Right renal cortex interstitium (tissue), 3 donors: ENCODE measurements around the gene MLIP. TPM values are rescaled to one million over a fixed set of nuclear protein-coding genes. Genes with fewer than 3 reads are reported as not detected.
"Not testable (repeated sequence)": the region's sequence is repeated elsewhere in the genome, so short reads cannot be mapped to it uniquely, and the experiment has no call there.

ENCODE experiments used
- DNase-seq, 3 donors: peaks; one replicate each; pipeline ENCODE4 v3.0.0-alpha.2; 2013; ENCODE audit warnings: low read depth in 3 of 3, low spot score in 2 of 3
- polyA plus RNA-seq, 3 donors: library from polyadenylated mRNA; unstranded; fragments of 120-200 nt; gene quantifications; one replicate each; pipeline ENCODE4 v1.2.1, GENCODE V29; 2013; ENCODE audit not compliant: insufficient read length in 3 of 3

Gene MLIP
- polyA plus RNA-seq, 3 donors, result 0.51 to 0.94 (median 0.62) TPM

DNA sequence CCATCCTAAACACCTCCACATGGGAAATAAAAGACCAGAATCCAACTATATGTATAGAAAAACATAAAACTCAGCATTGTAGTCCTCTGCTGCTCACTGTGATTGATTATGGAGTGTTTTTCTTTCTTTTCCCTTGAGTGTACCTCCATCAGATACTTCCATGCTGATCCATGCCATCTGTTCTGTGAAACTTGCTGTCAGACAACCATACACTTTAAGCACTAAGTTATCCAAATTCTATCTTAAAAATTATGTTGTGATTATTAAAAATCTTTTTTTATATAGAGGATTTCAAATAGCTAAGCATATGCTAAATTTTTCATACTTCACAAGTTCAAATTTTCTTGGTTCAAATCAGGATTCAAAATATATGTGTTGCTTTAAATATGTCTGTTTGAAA lies 105.1 kb downstream of the MLIP start:
- DNase-seq, result no peak

DNA sequence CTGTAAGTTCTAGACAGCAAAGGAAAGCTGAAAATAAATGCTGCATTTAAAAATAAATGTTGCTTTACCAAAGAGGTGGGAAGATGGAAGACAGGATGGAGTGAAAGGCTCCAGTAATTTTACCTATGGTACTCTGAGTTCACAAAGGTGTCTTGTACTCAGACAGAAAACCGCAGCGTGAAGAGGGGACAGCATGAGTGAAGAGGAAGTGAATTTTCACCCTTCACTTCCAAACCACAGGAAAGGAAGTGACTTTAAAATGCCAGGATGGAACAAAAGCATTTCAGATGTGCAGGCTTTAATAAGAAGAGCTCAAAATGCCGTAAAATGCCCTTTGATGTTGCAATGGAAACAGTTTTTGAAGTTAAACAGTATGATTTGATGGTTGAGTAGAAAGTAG lies 105.8 kb downstream of the MLIP start:
- no peak for DNase-seq

DNA sequence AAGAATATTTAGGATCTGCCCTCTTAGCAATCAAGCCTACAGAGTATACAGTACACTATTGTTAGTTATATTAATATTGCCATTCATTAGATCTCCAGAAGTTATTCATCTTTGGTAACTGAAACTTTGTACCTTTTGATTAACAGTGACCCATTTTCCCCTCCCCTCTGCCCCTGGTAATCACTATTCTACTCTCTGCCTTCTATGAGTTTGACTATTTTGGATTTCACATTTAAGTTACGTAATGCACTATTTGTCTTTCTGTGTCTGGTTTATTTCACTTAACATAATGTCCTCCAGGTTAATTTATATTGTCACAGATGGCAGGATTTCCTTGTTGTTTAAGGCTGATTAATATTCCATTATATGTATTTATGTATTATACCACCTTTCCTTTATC lies 111.0 kb downstream of the MLIP start:
- no peak for DNase-seq

DNA sequence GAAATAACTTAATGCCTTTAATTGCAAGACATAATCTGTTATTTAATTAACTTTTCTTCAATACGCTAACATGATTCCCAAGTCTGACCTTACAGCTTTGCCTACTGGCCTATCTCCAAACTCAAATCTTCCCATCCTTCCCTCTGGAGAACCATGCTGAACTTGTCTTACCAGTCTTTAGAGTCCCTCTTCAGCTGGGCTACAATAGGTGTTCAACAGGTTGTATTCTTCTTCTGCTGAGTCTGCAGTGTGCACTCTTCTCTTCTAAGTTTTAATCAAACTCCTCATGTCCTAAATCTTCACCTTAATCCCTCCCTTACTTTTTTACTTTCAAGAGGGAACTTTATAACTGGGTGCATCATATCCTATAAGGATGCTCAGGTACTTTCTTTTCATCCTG lies 121.5 kb downstream of the MLIP start:
- no peak for DNase-seq

DNA sequence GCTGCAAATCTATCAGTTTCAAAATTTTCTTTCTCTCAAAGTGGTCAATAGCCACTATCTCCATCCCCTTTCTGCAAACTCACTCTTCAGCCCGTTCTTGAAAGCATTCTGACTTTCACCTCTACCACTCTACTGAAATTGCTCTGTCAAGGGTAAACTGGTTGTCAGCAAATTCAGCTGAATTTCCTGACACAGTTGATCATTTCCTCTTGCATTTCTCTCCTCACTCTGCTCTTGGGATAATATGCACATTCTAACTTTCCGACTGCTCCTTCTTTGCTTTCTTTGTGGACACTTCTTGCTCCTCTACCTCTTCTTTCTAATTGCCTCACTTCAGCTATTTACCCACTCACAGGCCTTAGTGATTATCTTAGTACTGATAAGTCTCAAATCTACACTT lies 123.3 kb downstream of the MLIP start:
- no peak for DNase-seq

DNA sequence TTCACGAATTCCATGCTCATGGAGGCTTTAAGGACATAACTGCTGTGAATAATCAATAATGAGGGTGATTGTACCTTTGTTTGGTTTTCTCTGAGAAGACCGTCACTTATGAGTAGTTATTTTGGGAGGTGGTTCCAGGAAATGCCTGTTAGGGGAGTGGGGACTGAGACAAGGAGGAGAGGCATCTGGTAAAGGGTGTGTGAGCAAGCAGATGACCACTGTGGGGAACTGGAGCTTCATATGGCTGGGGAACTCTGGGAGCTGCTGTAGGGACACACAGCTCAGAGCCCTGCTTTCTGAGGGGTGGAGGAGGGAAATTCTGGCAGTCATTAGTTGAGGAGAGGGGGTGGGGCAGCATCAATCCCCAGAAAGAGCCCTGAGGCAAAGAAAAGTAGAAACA lies 125.7 kb downstream of the MLIP start:
- DNase-seq, result no peak

DNA sequence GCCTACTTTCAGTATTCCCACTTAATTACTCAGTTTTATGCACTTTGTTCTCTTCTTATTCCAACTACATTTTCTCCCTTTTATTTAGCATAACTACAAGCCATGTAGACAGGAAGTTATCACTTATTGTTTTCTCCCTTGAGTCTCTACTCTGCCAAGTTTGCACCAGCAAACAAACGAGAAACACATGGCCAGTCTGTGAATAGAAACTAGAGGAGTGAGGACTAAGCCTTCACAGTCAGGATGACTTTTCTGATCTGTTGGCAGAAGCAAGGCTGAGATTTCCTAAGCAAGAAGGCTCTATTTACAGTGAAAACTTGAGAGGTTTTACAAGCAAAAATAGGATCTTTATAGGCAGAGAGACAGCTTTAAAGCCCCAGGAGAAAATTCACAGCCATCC lies 127.2 kb downstream of the MLIP start:
- peak in 2 of 3 donors; percentile 15 to 32 for DNase-seq

DNA sequence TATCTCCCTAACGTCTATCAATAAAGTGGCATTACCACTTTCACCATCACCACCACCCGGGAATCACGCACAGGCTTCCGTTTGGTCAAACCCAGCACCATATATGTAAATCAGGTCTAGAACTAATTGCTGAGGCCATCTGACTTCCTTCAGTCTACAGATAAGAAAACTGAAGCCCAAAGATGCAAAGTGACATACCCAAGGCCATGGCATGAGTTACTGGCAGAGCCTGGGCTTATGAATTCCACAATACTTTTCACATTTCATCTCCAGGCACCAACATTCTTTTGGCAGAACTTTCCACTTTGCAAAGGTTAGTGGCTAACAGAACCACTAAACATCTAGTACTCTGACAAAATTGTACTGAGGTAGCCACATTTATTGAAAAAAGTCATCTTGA lies 132.5 kb downstream of the MLIP start:
- no peak for DNase-seq

DNA sequence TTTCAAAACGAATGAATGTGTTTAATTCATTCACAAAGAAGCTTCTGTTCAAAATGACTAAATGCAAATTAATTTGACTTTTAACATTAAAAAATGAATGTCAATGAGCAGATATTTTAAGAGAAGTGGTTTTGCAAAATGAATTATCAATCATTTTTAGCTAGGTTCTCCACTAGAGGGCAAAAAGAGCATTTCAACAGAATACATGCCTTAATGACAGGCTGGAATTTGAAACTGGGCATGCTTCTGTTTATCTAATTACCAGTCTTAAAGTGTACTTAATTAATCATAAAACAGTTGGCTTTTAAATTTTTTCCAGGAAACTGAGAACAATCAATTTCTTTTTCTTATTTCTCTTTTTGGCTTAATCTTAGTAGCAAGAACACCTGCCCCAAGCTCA lies 133.2 kb downstream of the MLIP start:
- DNase-seq, result no peak

DNA sequence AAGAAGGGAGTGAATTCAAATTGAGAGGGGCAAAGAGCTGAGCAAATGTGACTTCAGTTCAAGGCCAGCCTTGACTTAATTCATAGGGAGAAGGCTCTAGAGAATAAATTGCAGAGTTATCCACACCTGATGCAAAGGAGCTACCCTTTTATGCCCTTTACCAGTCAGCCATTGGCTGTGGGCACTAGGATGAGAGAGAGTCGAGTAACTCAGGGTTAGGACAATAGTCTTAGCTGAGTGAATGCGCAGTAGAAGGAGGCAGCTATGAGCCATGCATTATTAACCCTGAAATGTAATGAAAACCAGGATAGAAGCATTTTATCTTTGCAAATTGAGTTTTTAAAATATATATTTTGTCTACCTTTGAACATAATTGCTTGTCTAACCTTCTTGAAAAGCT lies 134.0 kb downstream of the MLIP start:
- DNase-seq, result no peak

DNA sequence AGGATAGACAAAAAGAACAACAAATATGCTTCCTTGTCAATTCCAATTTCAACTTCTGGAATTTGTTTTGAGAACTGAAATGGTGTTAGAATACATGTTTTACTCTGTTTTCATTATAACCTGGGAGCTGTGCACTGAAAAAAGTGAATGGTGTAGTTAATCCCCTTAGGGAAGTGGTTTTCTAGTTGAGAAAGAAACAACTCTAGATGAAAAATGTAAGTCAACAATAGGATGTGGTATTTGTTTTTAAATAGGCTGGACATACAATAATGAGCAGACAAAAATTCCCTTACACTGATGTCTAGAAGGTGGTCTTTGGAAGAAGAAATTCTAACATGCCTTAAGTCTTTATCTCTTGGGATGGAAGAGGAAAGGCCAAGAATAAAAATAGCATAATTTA lies 137.1 kb downstream of the MLIP start:
- DNase-seq, result no peak

DNA sequence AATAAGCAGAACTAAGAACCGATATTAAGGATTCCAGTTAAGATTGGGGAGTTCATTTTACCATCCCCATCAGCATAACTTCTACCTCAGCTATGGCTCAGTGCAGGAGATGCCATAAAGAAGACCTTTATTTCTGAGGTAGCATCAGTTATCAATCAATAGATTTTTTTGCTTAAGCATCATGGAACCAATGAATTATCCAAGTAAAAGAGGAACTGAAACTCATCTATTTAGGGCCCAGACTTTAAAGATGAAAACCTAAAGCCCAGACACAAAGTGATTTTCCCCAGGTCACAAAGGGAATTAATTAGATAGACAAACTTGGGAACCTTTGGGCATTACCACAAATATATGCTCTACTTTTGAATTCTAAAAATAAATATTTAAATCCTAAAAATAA lies 137.8 kb downstream of the MLIP start:
- no peak for DNase-seq

DNA sequence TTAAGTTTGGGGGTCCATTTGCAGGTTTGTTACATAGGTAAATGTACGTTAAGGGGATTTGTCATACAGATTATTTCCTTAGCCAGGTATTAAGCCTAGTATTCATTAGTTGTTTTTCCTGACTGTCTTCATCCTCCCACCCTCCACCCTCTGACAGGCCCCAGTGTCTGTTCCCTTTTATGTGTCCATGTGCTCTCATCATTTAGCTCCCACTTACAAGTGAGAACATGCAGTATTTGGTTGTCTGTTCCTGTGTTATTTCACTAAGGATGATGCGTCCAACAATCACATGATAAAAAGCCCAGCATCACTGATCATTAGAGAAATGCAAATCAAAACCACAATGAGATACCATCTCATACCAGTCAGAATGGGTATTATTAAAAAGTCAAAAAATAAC lies 138.6 kb downstream of the MLIP start:
- DNase-seq, result not testable (repeated sequence)

DNA sequence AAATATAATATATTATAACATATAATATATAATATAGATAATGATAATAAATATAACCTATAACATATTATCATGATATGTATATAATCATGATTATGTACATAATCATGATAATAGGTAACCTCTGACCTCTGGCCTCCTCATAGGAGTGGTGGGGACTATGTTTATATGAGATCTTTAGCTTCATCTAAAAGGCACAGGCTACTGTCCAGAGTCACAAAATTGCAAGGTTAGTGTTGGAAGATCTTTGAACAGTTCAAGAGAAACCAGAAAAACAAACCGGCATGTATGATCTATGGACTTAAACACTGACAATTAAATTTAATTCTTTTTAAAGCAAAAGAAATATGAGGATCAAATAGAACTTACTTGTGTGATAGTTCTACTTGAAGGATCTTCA lies 141.3 kb downstream of the MLIP start:
- DNase-seq, result no peak

DNA sequence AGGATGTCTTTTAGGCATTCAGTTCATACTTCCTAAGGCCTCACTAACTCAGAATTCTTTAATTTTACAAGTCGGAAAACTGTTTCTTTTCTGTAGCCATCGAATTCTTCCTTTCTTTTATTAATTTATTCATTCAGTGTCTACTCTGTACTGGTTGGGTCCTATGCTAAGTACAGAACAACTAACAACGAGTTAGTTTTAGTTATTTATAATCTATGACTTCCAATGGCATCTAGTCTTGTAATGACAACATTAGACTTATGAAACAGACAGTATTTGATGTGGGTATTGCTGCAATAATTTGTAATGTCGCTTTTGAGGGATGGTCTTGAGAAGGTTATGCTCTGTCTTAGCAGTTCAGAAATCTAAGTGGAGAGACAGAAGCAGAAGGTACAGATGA lies 141.7 kb downstream of the MLIP start:
- no peak for DNase-seq

DNA sequence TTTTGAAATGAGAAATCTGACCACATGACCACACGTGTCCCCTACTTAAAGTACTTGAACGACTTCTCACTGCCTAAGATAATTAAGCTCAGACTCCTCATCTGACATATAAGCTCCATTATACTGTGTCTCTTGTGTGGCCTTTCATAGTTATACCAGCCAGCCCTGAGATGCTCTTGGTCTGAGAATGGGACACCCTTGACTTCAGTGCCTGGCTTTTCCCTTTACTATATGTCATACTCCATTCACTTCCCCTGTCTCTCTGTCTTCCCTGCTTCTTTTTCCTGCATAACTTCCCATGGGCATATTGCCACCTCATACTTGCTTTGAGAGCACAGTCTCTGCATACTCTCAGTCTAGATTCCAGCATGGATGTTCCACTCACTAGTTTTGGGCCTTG lies 143.6 kb downstream of the MLIP start:
- DNase-seq, result no peak

DNA sequence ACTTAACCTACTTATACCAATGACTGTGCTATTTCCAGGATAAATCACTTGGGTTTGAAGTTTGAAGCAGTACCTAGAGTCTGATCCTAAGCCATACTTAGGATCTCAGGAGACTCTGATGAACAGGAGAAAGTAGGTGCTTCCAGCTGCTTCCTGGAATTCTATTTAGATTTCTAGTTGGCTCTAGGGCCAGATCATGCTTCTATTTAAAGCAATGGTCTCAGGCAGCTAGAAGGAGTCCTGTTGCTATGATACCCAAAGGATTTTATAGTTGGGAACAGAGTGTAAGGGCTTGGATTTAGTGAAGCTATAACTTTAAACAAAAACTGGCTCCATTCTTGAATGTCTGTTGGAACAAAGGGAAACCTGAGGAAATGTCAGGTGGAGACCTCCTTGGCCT lies 144.6 kb downstream of the MLIP start:
- no peak for DNase-seq

DNA sequence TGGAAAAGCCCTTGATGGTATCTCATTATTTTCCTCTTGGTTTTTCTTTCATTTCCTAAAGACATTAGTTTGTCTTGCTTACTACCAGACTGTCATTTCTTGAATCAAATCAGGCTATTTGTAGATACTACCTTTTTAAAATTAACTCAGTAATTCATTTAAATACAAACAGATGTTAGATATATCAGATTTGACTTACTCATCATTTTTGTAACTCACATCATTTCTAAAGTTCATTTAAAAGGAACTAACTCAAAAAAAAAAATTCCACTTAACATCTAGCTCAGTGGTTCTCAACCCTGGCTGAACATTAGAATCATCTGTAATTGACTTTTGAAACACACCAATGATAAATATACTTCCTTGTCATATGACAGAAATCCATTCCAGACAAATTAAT lies 148.8 kb downstream of the MLIP start:
- no peak for DNase-seq

DNA sequence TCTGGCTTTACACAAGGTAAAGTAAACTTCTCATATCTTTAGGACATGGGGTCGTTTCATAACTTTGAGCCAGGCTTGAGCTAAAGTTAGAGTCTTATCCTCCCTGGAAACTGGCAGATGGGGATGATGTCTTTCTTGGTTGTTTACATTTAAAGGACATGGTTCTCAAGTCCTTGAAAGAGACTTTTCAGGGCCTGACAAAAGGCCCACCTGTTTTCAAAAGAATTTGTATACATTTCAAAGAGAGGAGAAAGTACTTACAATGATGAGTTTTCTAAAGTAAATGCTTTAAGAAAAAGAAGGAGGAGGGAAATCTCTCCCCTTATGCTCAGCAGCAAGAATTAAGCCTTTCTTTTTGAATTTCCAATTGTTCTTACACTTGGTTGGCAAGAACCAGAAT lies 151.3 kb downstream of the MLIP start:
- no peak for DNase-seq

DNA sequence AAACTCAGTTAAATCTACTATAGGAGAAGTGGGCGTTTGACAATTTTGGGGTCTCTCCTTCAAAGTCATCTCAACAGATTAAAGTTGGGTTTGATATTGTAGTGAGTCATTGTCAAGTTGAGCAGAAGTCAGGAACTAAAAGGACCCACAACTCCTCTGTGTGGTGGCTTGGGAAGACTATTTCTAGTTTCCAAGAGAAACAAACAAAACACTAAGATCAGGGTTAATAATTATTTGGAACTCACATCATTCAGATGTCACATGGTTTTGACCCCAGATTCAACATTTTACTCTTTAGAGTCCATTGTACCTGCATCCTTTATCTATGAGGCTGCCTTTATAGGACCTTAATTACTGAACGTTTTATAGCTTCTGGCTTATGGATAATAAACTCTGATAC lies 151.7 kb downstream of the MLIP start:
- DNase-seq, result no peak

DNA sequence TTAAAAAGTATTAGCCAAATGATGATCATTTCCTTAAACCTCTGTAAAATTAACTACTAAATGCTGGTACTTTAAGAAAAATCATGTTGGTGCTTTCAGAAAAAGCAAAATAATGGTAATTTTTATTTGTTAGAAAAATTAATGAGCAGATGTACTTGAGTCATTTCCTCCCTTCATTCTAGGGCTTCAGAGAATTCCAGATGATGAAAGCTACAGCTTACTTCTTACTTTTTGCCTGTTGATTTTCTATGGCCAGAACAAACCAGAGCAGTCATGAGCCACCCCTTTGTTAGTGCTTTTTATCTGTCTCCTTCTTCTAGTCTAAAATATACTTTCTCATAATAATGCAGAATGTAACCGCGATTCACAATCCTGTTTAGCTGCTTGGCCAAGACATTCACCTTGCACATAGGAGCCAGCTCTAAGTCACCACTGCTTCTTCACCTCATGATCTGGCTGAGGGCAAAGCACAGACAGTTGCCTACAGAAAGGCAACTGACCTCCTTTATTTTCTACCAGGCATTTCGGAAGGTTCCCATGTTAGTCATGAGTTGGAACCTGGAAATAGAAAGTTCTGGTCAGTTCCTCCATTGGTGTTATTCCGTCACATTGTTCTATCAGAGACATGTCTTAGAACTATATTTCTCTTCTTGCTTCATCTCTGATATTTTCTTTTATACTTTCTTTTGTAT lies 153.5 kb downstream of the MLIP start:
- no peak for DNase-seq

DNA sequence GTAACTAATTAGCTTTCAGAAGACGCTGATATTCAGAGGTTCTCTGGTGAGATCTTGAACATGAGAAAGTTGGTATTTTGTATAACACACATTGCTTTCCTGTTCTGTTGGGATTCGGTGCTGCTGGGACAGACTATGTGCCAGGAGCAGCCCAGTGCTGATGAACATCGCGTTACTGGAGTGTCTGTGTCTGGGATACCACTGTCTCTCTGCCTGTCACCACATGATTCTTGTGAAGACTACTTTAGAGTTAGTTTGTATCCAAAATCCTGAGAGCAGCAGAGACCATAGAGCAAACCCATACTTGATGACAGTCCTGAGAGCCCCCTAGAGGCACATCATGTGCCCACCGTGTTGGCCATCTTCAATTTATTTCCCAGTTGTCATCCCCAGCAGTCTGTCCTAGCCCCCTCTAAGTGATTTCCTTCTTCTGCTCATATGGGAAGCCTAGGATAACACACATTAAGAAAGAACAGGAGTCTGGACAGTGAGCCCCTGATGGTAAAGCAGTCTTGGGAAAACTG lies 155.2 kb downstream of the MLIP start:
- no peak for DNase-seq

DNA sequence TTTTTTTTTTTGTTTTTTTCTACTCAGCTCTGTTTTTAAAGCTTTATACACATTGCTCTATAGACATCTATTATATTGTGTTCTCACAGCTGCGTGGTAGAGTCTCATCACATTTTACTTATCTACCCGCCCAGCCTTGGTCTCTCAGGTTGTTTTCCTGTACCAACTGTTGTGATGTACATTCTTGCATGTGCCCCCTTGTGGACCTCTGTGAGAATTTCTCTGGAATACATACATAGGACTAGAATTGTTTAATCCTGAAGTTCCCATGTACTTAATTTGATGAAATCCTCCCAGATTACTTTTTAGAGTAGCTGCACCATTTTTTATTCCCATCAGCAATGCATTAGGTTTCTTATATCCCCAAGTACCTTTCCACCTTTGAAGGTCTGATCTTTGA lies 156.6 kb downstream of the MLIP start:
- no peak for DNase-seq
